Measurements from ENCODE around the gene ZNF326. TPM values are rescaled to one million over a fixed set of nuclear protein-coding genes. Genes with fewer than 3 reads are reported as not detected.

Gene ZNF326
- total RNA-seq, 2 experiments from 2014 or later: 56.2 to 58.7 TPM

DNA sequence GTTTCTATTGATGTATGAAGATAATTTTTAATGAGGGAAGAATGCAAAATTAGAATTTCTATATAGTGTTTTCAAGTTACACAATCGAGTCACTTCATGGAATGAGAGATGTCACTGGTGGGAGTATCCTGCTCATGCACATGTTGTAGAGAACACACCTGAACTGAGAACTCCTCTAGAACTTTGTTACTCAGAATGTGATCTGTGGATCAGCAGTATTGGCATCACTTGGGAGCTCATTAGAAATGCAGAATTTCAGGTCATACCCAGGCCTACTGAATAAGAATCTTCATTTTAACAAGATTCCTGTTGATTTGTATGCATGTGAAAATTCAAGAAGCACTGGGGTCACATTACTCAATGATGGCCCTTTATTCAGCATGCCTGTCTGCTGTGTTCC is 28.8 kb downstream of the ZNF326 start:
- Histone ChIP-seq H3K27me3 (ENCODE audit: control insufficient read depth in 1 of 2, insufficient read depth in 2 of 2, low read length in 2 of 2) (no peaks in the 10 kb centered on the region), H3K4me1 (ENCODE audit: insufficient read depth, low read length) (no peaks in the 10 kb centered on the region), H3K36me3 (ENCODE audit: insufficient read depth, low read length) (peaks cover 76% of the 10 kb centered on the region), H3K9me3 (ENCODE audit: control insufficient read depth in 1 of 2, insufficient read depth in 1 of 2, low read length in 2 of 2) (peaks cover 0 to 13% of the 10 kb centered on the region in 2 experiments), H3K4me3 (ENCODE audit: low read length) (no peak overlapping the region), H3K27ac (ENCODE audit: low read depth in 1 of 2, low read length in 2 of 2) (no peak overlapping the region)
- DNase-seq: no peak
- H3K27me3 Mint-ChIP-seq: no peaks in the 10 kb centered on the region
- peaks cover 89% of the 10 kb centered on the region for H3K36me3 Mint-ChIP-seq (ENCODE audit: low read depth)
- no peaks in the 10 kb centered on the region for H3K4me1 Mint-ChIP-seq (ENCODE audit: low read depth)
- CTCF ChIA-PET: interaction anchor here (0.6 kb wide), 1 partner anchor 594 kb away, joined by 3 read pairs; no protein-coding TSS in a partner anchor
- H3K4me3 Mint-ChIP-seq: no peak overlapping the region
- intact Hi-C loops (cut with DNase I, micrococcal nuclease): no loop called here
- TF ChIP-seq, protein P1, sequence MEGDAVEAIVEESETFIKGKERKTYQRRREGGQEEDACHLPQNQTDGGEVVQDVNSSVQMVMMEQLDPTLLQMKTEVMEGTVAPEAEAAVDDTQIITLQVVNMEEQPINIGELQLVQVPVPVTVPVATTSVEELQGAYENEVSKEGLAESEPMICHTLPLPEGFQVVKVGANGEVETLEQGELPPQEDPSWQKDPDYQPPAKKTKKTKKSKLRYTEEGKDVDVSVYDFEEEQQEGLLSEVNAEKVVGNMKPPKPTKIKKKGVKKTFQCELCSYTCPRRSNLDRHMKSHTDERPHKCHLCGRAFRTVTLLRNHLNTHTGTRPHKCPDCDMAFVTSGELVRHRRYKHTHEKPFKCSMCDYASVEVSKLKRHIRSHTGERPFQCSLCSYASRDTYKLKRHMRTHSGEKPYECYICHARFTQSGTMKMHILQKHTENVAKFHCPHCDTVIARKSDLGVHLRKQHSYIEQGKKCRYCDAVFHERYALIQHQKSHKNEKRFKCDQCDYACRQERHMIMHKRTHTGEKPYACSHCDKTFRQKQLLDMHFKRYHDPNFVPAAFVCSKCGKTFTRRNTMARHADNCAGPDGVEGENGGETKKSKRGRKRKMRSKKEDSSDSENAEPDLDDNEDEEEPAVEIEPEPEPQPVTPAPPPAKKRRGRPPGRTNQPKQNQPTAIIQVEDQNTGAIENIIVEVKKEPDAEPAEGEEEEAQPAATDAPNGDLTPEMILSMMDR (IDR thresholded peaks at IDR 0.05): no peak
- peaks cover 2% of the 10 kb centered on the region for H3K9me3 Mint-ChIP-seq
- no peak for ATAC-seq (ENCODE audit: poor library complexity)
- POLR2A ChIA-PET: no interaction called here
- H3K27ac Mint-ChIP-seq: no peak overlapping the region

GRCh38 chr1:90027281-90027680 is 32.4 kb downstream of the ZNF326 start:
- ChIA-PET POLR2A (interaction anchor here (0.5 kb wide), 1 partner anchor 1377 kb away, joined by 3 read pairs; no protein-coding TSS in a partner anchor), CTCF (no interaction called here)
- no peak for ATAC-seq (ENCODE audit: poor library complexity)
- Mint-ChIP-seq H3K27me3 (no peaks in the 10 kb centered on the region), H3K4me3 (no peak overlapping the region), H3K9me3 (peaks cover 2% of the 10 kb centered on the region), H3K4me1 (ENCODE audit: low read depth) (no peaks in the 10 kb centered on the region), H3K27ac (no peak overlapping the region), H3K36me3 (ENCODE audit: low read depth) (peaks cover 85% of the 10 kb centered on the region)
- Histone ChIP-seq H3K36me3 (ENCODE audit: insufficient read depth, low read length) (peaks cover 62% of the 10 kb centered on the region), H3K4me1 (ENCODE audit: insufficient read depth, low read length) (no peaks in the 10 kb centered on the region), H3K9me3 (ENCODE audit: control insufficient read depth in 1 of 2, insufficient read depth in 1 of 2, low read length in 2 of 2) (peaks cover 0 to 13% of the 10 kb centered on the region in 2 experiments), H3K27ac (ENCODE audit: low read depth in 1 of 2, low read length in 2 of 2) (no peak overlapping the region), H3K4me3 (ENCODE audit: low read length) (no peak overlapping the region), H3K27me3 (ENCODE audit: control insufficient read depth in 1 of 2, insufficient read depth in 2 of 2, low read length in 2 of 2) (no peaks in the 10 kb centered on the region)
- TF ChIP-seq, protein P1 (IDR thresholded peaks at IDR 0.05): no peak
- DNase-seq: no peak
- intact Hi-C loops (cut with DNase I, micrococcal nuclease): no loop called here

- intact Hi-C loops (cut with DNase I, micrococcal nuclease): no loop called here
- Mint-ChIP-seq H3K9me3 (no peaks in the 10 kb centered on the region), H3K36me3 (ENCODE audit: low read depth) (no peaks in the 10 kb centered on the region), H3K27ac (no peak overlapping the region), H3K27me3 (no peaks in the 10 kb centered on the region), H3K4me3 (no peak overlapping the region), H3K4me1 (ENCODE audit: low read depth) (no peaks in the 10 kb centered on the region)
- ChIA-PET POLR2A (no interaction called here), CTCF (interaction anchor here (0.6 kb wide), 1 partner anchor 1081 kb away, joined by 3 read pairs; no protein-coding TSS in a partner anchor)
- no peaks in the 10 kb centered on the region for H3K4me1 ChIP-seq (ENCODE audit: insufficient read depth, low read length)
- ATAC-seq (ENCODE audit: poor library complexity) (no peak), DNase-seq (no peak)
- H3K9me3 ChIP-seq (ENCODE audit: control insufficient read depth in 1 of 2, insufficient read depth in 1 of 2, low read length in 2 of 2): no peaks in the 10 kb centered on the region
- no peaks in the 10 kb centered on the region for H3K36me3 ChIP-seq (ENCODE audit: insufficient read depth, low read length)
- no peak overlapping the region for H3K4me3 ChIP-seq (ENCODE audit: low read length)
- H3K27ac ChIP-seq (ENCODE audit: low read depth in 1 of 2, low read length in 2 of 2): no peak overlapping the region
- no peaks in the 10 kb centered on the region for H3K27me3 ChIP-seq (ENCODE audit: control insufficient read depth in 1 of 2, insufficient read depth in 2 of 2, low read length in 2 of 2)
- TF ChIP-seq, protein P1 (IDR thresholded peaks at IDR 0.05): no peak
These were observed 44.7 kb downstream of the ZNF326 start for GRCh38 chr1:90039652-90040051.
